Psoas muscle (tissue), 8 donors: ENCODE measurements around the gene TRPC4AP. TPM values are rescaled to one million over a fixed set of nuclear protein-coding genes. Genes with fewer than 3 reads are reported as not detected.

ENCODE experiments used
- ATAC-seq, 4 donors: fragments of 200-7000 bp; cut with Tn5 transposase; one replicate each; pipeline ENCODE4 v1.9.1; 2020; ENCODE audit warnings: moderate library complexity in 3 of 4, mild to moderate bottlenecking in 2 of 4
- DNase-seq, 2 donors: peaks; one replicate each; pipeline ENCODE4 v3.0.0-alpha.2; 2020
- H3K27ac ChIP-seq: fragments of 200-600 bp; one replicate; pipeline ENCODE4 v1.8.0; 2022
- H3K27me3 ChIP-seq, 3 donors: fragments of 200-600 bp in 1 of 3; one replicate each; pipeline versions ENCODE4 v1.6.1 to v1.8.0; 2013 to 2022; ENCODE audit warnings: low read length in 2 of 3, mild to moderate bottlenecking in 2 of 3, moderate library complexity in 1 of 3; ENCODE audit not compliant: insufficient read depth in 3 of 3
- H3K36me3 ChIP-seq, 2 donors: fragments of 200-600 bp in 1 of 2; one replicate each; pipeline versions ENCODE4 v1.6.1 to v1.8.0; 2013 to 2022; ENCODE audit warnings: low read depth in 1 of 2, mild to moderate bottlenecking in 1 of 2, moderate library complexity in 1 of 2; ENCODE audit not compliant: insufficient read depth in 1 of 2
- H3K4me1 ChIP-seq: fragments of 200-600 bp; one replicate; pipeline ENCODE4 v1.8.0; 2022
- H3K4me3 ChIP-seq: fragments of 200-600 bp; one replicate; pipeline ENCODE4 v1.8.0; 2022; ENCODE audit warnings: mild to moderate bottlenecking
- H3K9me3 ChIP-seq: fragments of 200-600 bp; one replicate; pipeline ENCODE4 v1.8.0; 2022
- CTCF ChIP-seq: fragments of 200-600 bp; IDR thresholded peaks from one replicate; pipeline ENCODE4 v1.8.0; 2022; ENCODE audit warnings: antibody characterized with exemption
- WGBS, 3 donors: extraction: QIAGEN DNeasy Blood & Tissue Kit; methylation state at CpG; one replicate each; pipeline versions ENCODE4 v1.1.6 to v1.1.7; 2013; 5-methylcytosine and 5-hydroxymethylcytosine counted together
- intact Hi-C, 2 donors: fragments of 100-400 bp; cut with DNase I; formaldehyde crosslinking; loops; one replicate each; pipeline versions ENCODE4 v1.11.0 to v1.14.2; 2022
- polyA plus RNA-seq, 3 donors: library from polyadenylated mRNA; stranded (reverse); fragments of 200-250 nt; gene quantifications; one replicate each; pipeline ENCODE4 v1.2.3, GENCODE V29; 2013
- total RNA-seq, 4 donors: library from RNA; stranded (reverse); fragmentation: NEBNext Ultra II Directional in 2 of 4; extraction: Animal tissue kit (Norgen Biotek cat#: 25700) in 2 of 4; gene quantifications; one replicate each; pipeline versions ENCODE4 v1.2.1 to v1.2.4, GENCODE V29; 2021 to 2023
- donor health status: healthy with polysubstance abuse.
- donor health status: DM: no; HTN: no; CAD: no; lungs with moderate emphysema.
- donor health status: Bipolar disorder and iron deficiency.
- donor health status: healthy.
- donor health status: DM: yes; HTN: yes; CAD: no.
- donor health status: DM: no; HTN: no; CAD: no.
- donor health status: DM: no; HTN: no; CAD: no.
- donor health status: DM: yes; HTN: yes; CAD: no.

Gene TRPC4AP
- total and polyA plus RNA-seq, 7 donors = 36.0 to 62.3 (median 51.7) TPM

GRCh38 chr20:35003211-35004031, 89.2 kb downstream of the TRPC4AP start:
- peaks cover 5% of the 10 kb centered on the region for H3K4me1 ChIP-seq
- 81 to 84% (median 83%) methylated on average over 25 of the region's 25 CpGs for WGBS, 3 donors
- H3K27ac ChIP-seq = no peak overlapping the region
- no peaks in the 10 kb centered on the region for H3K27me3 ChIP-seq
- no peaks in the 10 kb centered on the region for H3K9me3 ChIP-seq
- intact Hi-C loops = no loop called here
- DNase-seq (peak; percentile 7 to 44), ATAC-seq (no peak)
- no peak overlapping the region for H3K4me3 ChIP-seq
- peaks cover 0 to 100% of the 10 kb centered on the region in 2 donors for H3K36me3 ChIP-seq
- no peak for TF ChIP-seq CTCF

GRCh38 chr20:35002426-35003210, 90.0 kb downstream of the TRPC4AP start:
- no peak overlapping the region for H3K4me3 ChIP-seq

GRCh38 chr20:35001596-35002362, 90.8 kb downstream of the TRPC4AP start:
- 67 to 77% (median 69%) methylated on average over 15 of the region's 15 CpGs for WGBS, 3 donors
- intact Hi-C loops = no loop called here
- Histone ChIP-seq H3K27ac (no peak overlapping the region), H3K9me3 (no peaks in the 10 kb centered on the region), H3K4me3 (no peak overlapping the region), H3K36me3 (peaks cover 2 to 95% of the 10 kb centered on the region in 2 donors), H3K27me3 (no peaks in the 10 kb centered on the region), H3K4me1 (no peaks in the 10 kb centered on the region)
- no peak for ATAC-seq
- TF ChIP-seq CTCF = peak; percentile 5
- peak; percentile 15 to 49 for DNase-seq

More at GRCh38 chr20:35002426-35003210, 90.0 kb downstream of the TRPC4AP start:
- no peaks in the 10 kb centered on the region for H3K4me1 ChIP-seq
- ATAC-seq = no peak
- no peak for TF ChIP-seq CTCF
- H3K9me3 ChIP-seq = no peaks in the 10 kb centered on the region
- WGBS, 3 donors = 64 to 69% (median 67%) methylated on average over 10 of the region's 10 CpGs
- no peak overlapping the region for H3K27ac ChIP-seq
- intact Hi-C loops = no loop called here
- no peaks in the 10 kb centered on the region for H3K27me3 ChIP-seq
- peak in 1 of 2 donors; percentile 8 for DNase-seq
- peaks cover 2 to 98% of the 10 kb centered on the region in 2 donors for H3K36me3 ChIP-seq

GRCh38 chr20:35000922-35001595, 91.5 kb downstream of the TRPC4AP start:
- no peaks in the 10 kb centered on the region for H3K4me1 ChIP-seq
- no peak overlapping the region for H3K4me3 ChIP-seq
- intact Hi-C loops = no loop called here
- ATAC-seq (no peak), DNase-seq (peak; percentile 13 to 43)
- no peak overlapping the region for H3K27ac ChIP-seq
- no peak for TF ChIP-seq CTCF
- WGBS, 3 donors = 91% methylated on average over 27 to 28 of the region's 28 CpGs
- H3K36me3 ChIP-seq = peaks cover 2 to 95% of the 10 kb centered on the region in 2 donors
- no peaks in the 10 kb centered on the region for H3K9me3 ChIP-seq
- no peaks in the 10 kb centered on the region for H3K27me3 ChIP-seq
